ELF-1 (cell line): ENCODE results near the gene ATP6V1F.

Source experiments
- DNase-seq: peaks from one replicate; pipeline ENCODE4 v3.0.0-alpha.2; 2016; ENCODE audit warnings: low read depth, low spot score

The ATP6V1F gene

GRCh38 chr7:128848289-128849155 is 14.1 kb upstream of the ATP6V1F start:
- DNase-seq: no peak

GRCh38 chr7:128849156-128849515 is 13.5 kb upstream of the ATP6V1F start:
- DNase-seq: no peak

GRCh38 chr7:128849804-128850490 is 12.7 kb upstream of the ATP6V1F start:
- DNase-seq: no peak

- DNase-seq: no peak
These were observed 10.0 kb upstream of the ATP6V1F start for GRCh38 chr7:128852537-128853254.

- DNase-seq: no peak
These were observed 8.9 kb upstream of the ATP6V1F start for GRCh38 chr7:128853799-128854198.

- no peak for DNase-seq
These were observed 8.3 kb upstream of the ATP6V1F start for GRCh38 chr7:128854396-128854795.

- DNase-seq: no peak
These were observed 7.1 kb upstream of the ATP6V1F start for GRCh38 chr7:128855559-128855958.

GRCh38 chr7:128856001-128856718 is 6.5 kb upstream of the ATP6V1F start:
- DNase-seq: no peak

GRCh38 chr7:128858380-128859231 is 4.0 kb upstream of the ATP6V1F start:
- no peak for DNase-seq

- DNase-seq: no peak
These were observed 3.2 kb upstream of the ATP6V1F start for GRCh38 chr7:128859232-128860157.

GRCh38 chr7:128860158-128861073 is 2.2 kb upstream of the ATP6V1F start:
- peak; percentile 24 for DNase-seq

GRCh38 chr7:128861957-128862570 is 592 bp upstream of the ATP6V1F start:
- DNase-seq: no peak

- DNase-seq: peak; percentile 73
These were observed 855 bp downstream of the ATP6V1F start for GRCh38 chr7:128863433-128863989.

- no peak for DNase-seq
These were observed 2.6 kb downstream of the ATP6V1F start for GRCh38 chr7:128865303-128865702.

- no peak for DNase-seq
These were observed 3.6 kb downstream of the ATP6V1F start for GRCh38 chr7:128865996-128866877.

- no peak for DNase-seq
These were observed 4.6 kb downstream of the ATP6V1F start for GRCh38 chr7:128867241-128867640.
